H1 (cell line): ENCODE measurements around the gene SUDS3. TPM values are rescaled to one million over a fixed set of nuclear protein-coding genes. Genes with fewer than 3 reads are reported as not detected.

Experiments used
- CTCF ChIA-PET: fragments of 300-600 bp; sonication (Branson Sonifier 250); formaldehyde crosslinking; loops from one replicate; lab custom pipeline; 2021; ENCODE audit not compliant: partially characterized antibody; lab: Charles Lee
- POLR2A ChIA-PET: fragments of 300-600 bp; sonication (Branson Sonifier 250); formaldehyde crosslinking; loops from one replicate; lab custom pipeline; 2021; ENCODE audit warnings: inconsistent platforms; ENCODE audit not compliant: partially characterized antibody; lab: Charles Lee
- DNase-seq, 2 experiments: peaks; one replicate each; pipeline versions ENCODE4 v3.0.0 to v3.0.0-alpha.2; 2010 to 2022; ENCODE audit warnings: low spot score in 2 of 2, low read depth in 1 of 2, mixed read lengths in 1 of 2
- FAIRE-seq: peaks from 2 replicates; lab custom pipeline; 2011; peaks lifted over from hg19 to GRCh38; lab: Jason Lieb, UNC
- H2AFZ ChIP-seq: 2 replicates; pipeline ENCODE4 v1.8.1; 2012; ENCODE audit warnings: low read length, inconsistent platforms
- H2AK5ac ChIP-seq: 2 replicates; pipeline ENCODE4 v1.6.1; 2013; ENCODE audit warnings: low read depth, low read length
- H2BK120ac ChIP-seq: replicated peaks from 2 replicates; pipeline ENCODE3; 2013; ENCODE audit warnings: low read depth, low read length, inconsistent platforms
- H2BK12ac ChIP-seq: 2 replicates; pipeline ENCODE4 v1.6.1; 2013; ENCODE audit warnings: low read depth, low read length
- H2BK15ac ChIP-seq: 2 replicates; pipeline ENCODE4 v1.6.1; 2013; ENCODE audit warnings: low read length
- H2BK20ac ChIP-seq: 2 replicates; pipeline ENCODE4 v1.6.1; 2013; ENCODE audit warnings: low read length
- H2BK5ac ChIP-seq: 2 replicates; pipeline ENCODE4 v1.6.1; 2013; ENCODE audit warnings: low read depth, low read length
- H3K14ac ChIP-seq: 2 replicates; pipeline ENCODE4 v1.6.1; 2013; ENCODE audit warnings: inconsistent platforms; ENCODE audit not compliant: insufficient read length
- H3K18ac ChIP-seq: 2 replicates; pipeline ENCODE4 v1.6.1; 2013; ENCODE audit warnings: low read length; ENCODE audit errors: extremely low read depth
- H3K23ac ChIP-seq: 2 replicates; pipeline ENCODE4 v1.6.1; 2013; ENCODE audit warnings: inconsistent platforms; ENCODE audit not compliant: insufficient read length
- H3K23me2 ChIP-seq: 2 replicates; pipeline ENCODE4 v1.6.1; 2013; ENCODE audit warnings: low read depth, low read length
- H3K27ac ChIP-seq: 2 replicates; pipeline ENCODE4 v1.6.1; 2011; ENCODE audit warnings: low read depth, low read length, inconsistent platforms
- H3K27me3 ChIP-seq, 4 experiments: replicated peaks in 1 of 4; 1 replicate in 1 of 4; 2 replicates in 3 of 4; pipeline versions ENCODE4 v1.6.1 to v1.8.1; 2011 to 2013; ENCODE audit warnings: low read length in 3 of 4, mild to moderate bottlenecking in 3 of 4, inconsistent platforms in 2 of 4, mixed read lengths in 2 of 4, moderate library complexity in 1 of 4; ENCODE audit not compliant: control insufficient read depth in 3 of 4, insufficient read depth in 3 of 4; ENCODE audit errors: extremely low read depth in 1 of 4
- H3K36me3 ChIP-seq, 4 experiments: 2 replicates each; pipeline versions ENCODE4 v1.6.1 to v1.8.1; 2011 to 2013; ENCODE audit warnings: mild to moderate bottlenecking in 4 of 4, low read length in 3 of 4, moderate library complexity in 2 of 4, control low read depth in 1 of 4, inconsistent platforms in 1 of 4; ENCODE audit not compliant: insufficient read depth in 4 of 4, control insufficient read depth in 2 of 4
- H3K4ac ChIP-seq: replicated peaks from 2 replicates; pipeline ENCODE3; 2013; ENCODE audit warnings: low read length, low read depth, mixed read lengths, inconsistent platforms; ENCODE audit not compliant: insufficient read length
- H3K4me1 ChIP-seq, 4 experiments: replicated peaks in 1 of 4; 1 replicate in 1 of 4; 2 replicates in 3 of 4; pipeline versions ENCODE4 v1.6.1 to v1.8.1; 2011 to 2013; ENCODE audit warnings: low read length in 3 of 4, inconsistent platforms in 2 of 4, mixed read lengths in 1 of 4; ENCODE audit not compliant: insufficient read depth in 4 of 4, control insufficient read depth in 3 of 4
- H3K4me2 ChIP-seq, 2 experiments: 2 replicates each; pipeline versions ENCODE4 v1.6.1 to v1.8.1; 2011 to 2013; ENCODE audit warnings: low read depth in 2 of 2, low read length in 2 of 2, control low read depth in 1 of 2, inconsistent platforms in 1 of 2, mild to moderate bottlenecking in 1 of 2; ENCODE audit not compliant: insufficient read depth in 1 of 2
- H3K4me3 ChIP-seq, 4 experiments: fragments of 200-600, 300-600 bp in 1 of 4; sonication (generic), shearing (Covaris generic), sonication (Bioruptor Twin) in 1 of 4; 2 replicates each; pipeline versions ENCODE4 v1.5.1 to v1.8.1; 2011 to 2016; ENCODE audit warnings: low read length in 4 of 4, low read depth in 3 of 4, control low read depth in 2 of 4, inconsistent platforms in 2 of 4, mild to moderate bottlenecking in 2 of 4, mixed read lengths in 1 of 4, moderate library complexity in 1 of 4; ENCODE audit not compliant: insufficient read depth in 2 of 4; ENCODE audit errors: extremely low read depth in 1 of 4
- H3K56ac ChIP-seq: replicated peaks from 2 replicates; pipeline ENCODE3; 2013; ENCODE audit warnings: low read depth, mild to moderate bottlenecking, mixed read lengths, low read length, inconsistent platforms; ENCODE audit not compliant: insufficient read length
- H3K79me1 ChIP-seq: 2 replicates; pipeline ENCODE4 v1.6.1; 2013; ENCODE audit warnings: low read depth, low read length, control low read depth
- H3K79me2 ChIP-seq, 2 experiments: 2 replicates each; pipeline versions ENCODE4 v1.6.1 to v1.8.1; 2012 to 2013; ENCODE audit warnings: low read length in 2 of 2, mild to moderate bottlenecking in 2 of 2, inconsistent platforms in 1 of 2; ENCODE audit not compliant: insufficient read depth in 2 of 2, control insufficient read depth in 1 of 2
- H3K9ac ChIP-seq, 4 experiments: replicated peaks in 1 of 4; 1 replicate in 1 of 4; 2 replicates in 3 of 4; pipeline versions ENCODE4 v1.6.1 to v1.8.1; 2011 to 2013; ENCODE audit warnings: low read depth in 3 of 4, low read length in 3 of 4, control low read depth in 2 of 4, mild to moderate bottlenecking in 2 of 4, moderate library complexity in 2 of 4, inconsistent platforms in 1 of 4; ENCODE audit errors: extremely low read depth in 1 of 4
- H3K9me3 ChIP-seq, 2 experiments: 2 replicates each; pipeline versions ENCODE4 v1.6.1 to v1.8.1; 2012 to 2013; ENCODE audit warnings: mild to moderate bottlenecking in 2 of 2, moderate library complexity in 2 of 2, control low read depth in 1 of 2, inconsistent platforms in 1 of 2, low read depth in 1 of 2, low read length in 1 of 2, mixed read lengths in 1 of 2; ENCODE audit not compliant: insufficient read depth in 2 of 2
- H4K20me1 ChIP-seq, 2 experiments: replicated peaks in 1 of 2; 2 replicates each; pipeline versions ENCODE3 to v1.8.1; 2011 to 2013; ENCODE audit warnings: inconsistent platforms in 2 of 2, low read length in 2 of 2, mild to moderate bottlenecking in 1 of 2; ENCODE audit not compliant: insufficient read depth in 2 of 2, control insufficient read depth in 1 of 2
- H4K5ac ChIP-seq: 2 replicates; pipeline ENCODE4 v1.6.1; 2013; ENCODE audit warnings: low read length, low read depth, mixed read lengths, inconsistent platforms; ENCODE audit not compliant: insufficient read length
- H4K8ac ChIP-seq: 2 replicates; pipeline ENCODE4 v1.8.0; 2013; ENCODE audit warnings: mild to moderate bottlenecking, moderate library complexity, low read length, inconsistent platforms; ENCODE audit not compliant: insufficient read depth; ENCODE audit errors: extremely low read depth
- H4K91ac ChIP-seq: replicated peaks from 2 replicates; pipeline ENCODE3; 2013; ENCODE audit warnings: low read length, mixed read lengths, inconsistent platforms; ENCODE audit not compliant: insufficient read length
- CHD2 ChIP-seq: IDR thresholded peaks from 2 replicates; pipeline ENCODE4 v1.6.1; 2012; ENCODE audit warnings: low read length, improper control_type of control experiment
- WGBS, 2 experiments: shearing (Covaris generic) in 1 of 2; methylation state at CpG; one replicate each; pipeline versions ENCODE4 v1.1.6 to v1.1.7; 2013 to 2015; ENCODE audit warnings: low lambda C conversion rate in 2 of 2, mixed read lengths in 2 of 2, inconsistent platforms in 1 of 2, low coverage in 1 of 2, missing lambda C conversion rate in 1 of 2; ENCODE audit not compliant: insufficient replicate concordance in 2 of 2, insufficient coverage in 1 of 2, insufficient read length in 1 of 2; ENCODE audit errors: extremely low coverage in 1 of 2, missing lambda C conversion rate in 1 of 2; 5-methylcytosine and 5-hydroxymethylcytosine counted together
- polyA plus RNA-seq, 7 experiments: library from polyadenylated mRNA; depleted of rRNA in 3 of 7; stranded (reverse) in 5 of 7; unstranded in 2 of 7; fragments of >200 nt in 5 of 7; fragments of 200-250 nt in 2 of 7; gene quantifications; 1 replicate in 5 of 7; 2 replicates in 1 of 7; 4 replicates in 1 of 7; pipeline versions ENCODE4 v1.2.1 to v1.2.3, GENCODE V29; 2011 to 2013; ENCODE audit warnings: missing spikeins in 2 of 7, mixed read lengths in 2 of 7
- total RNA-seq: library from RNA; stranded (reverse); fragmentation: NEBNext Ultra II Directional; extraction: Animal tissue kit (Norgen Biotek cat#: 25700); gene quantifications from 2 replicates; pipeline ENCODE4 v1.2.1, GENCODE V29; 2021

The SUDS3 gene
- total and polyA plus RNA-seq, 2 of the 8 experiments (the other 6 are each of a cell fraction or from before 2014, with no cell fraction given) = 30.0 to 58.7 TPM

- 91% methylated on average over 7 of the region's 7 CpGs; no CpG with 5 or more reads in 1 of the 2 experiments for WGBS, 2 experiments
- H3K9ac ChIP-seq = no peak overlapping the region
- CTCF ChIA-PET = interaction anchor here (1.0 to 1.4 kb wide), 6 partner anchors 9 to 182 kb away, joined by 3 to 4 read pairs (median 4); no protein-coding TSS in a partner anchor
- TF ChIP-seq CHD2 = no peak
These were observed 29.5 kb upstream of the SUDS3 start for GRCh38 chr12:118346895-118347294.

More at GRCh38 chr12:118346895-118347294, 29.5 kb upstream of the SUDS3 start:
- H3K23me2 ChIP-seq = no peaks in the 10 kb centered on the region
- no peak overlapping the region for H3K23ac ChIP-seq
- no peak overlapping the region for H2BK20ac ChIP-seq
- H3K4ac ChIP-seq = no peak overlapping the region
- H4K5ac ChIP-seq = no peak overlapping the region
- no peak overlapping the region for H3K27ac ChIP-seq
- no peak overlapping the region for H2AK5ac ChIP-seq
- no peak overlapping the region for H3K14ac ChIP-seq
- POLR2A ChIA-PET = interaction anchor here (1.3 kb wide), 1 partner anchor 29 kb away, joined by 3 read pairs; the partner anchor contains the start of gene SUDS3
- H3K18ac ChIP-seq = no peak overlapping the region
- H2BK120ac ChIP-seq = no peak overlapping the region
- no peak overlapping the region for H3K4me3 ChIP-seq
- H3K79me2 ChIP-seq = no peaks in the 10 kb centered on the region
- no peak for FAIRE-seq
- H3K9me3 ChIP-seq = no peaks in the 10 kb centered on the region
- H3K4me2 ChIP-seq = no peak overlapping the region
- no peaks in the 10 kb centered on the region for H3K27me3 ChIP-seq
- no peak overlapping the region for H2BK12ac ChIP-seq
- H2BK5ac ChIP-seq = no peak overlapping the region
- no peaks in the 10 kb centered on the region for H3K36me3 ChIP-seq
- no peak for DNase-seq
- H2AFZ ChIP-seq = no peak overlapping the region
- no peak overlapping the region for H2BK15ac ChIP-seq
- no peak overlapping the region for H4K8ac ChIP-seq
- H3K4me1 ChIP-seq = peaks cover 0 to 4% (median 0%) of the 10 kb centered on the region in 4 experiments; a peak in 2 of 7 replicates
- no peaks in the 10 kb centered on the region for H3K79me1 ChIP-seq
- H4K20me1 ChIP-seq = no peaks in the 10 kb centered on the region
- H3K56ac ChIP-seq = no peak overlapping the region
- no peak overlapping the region for H4K91ac ChIP-seq
